SIG-M5 treated with dmso at 0.1 percent for 504 hours (cell line): ENCODE results near the gene TRABD.

Source experiments
- DNase-seq: peaks from one replicate; lab custom pipeline; 2025; ENCODE audit not compliant: unreplicated experiment; lab: John Stamatoyannopoulos, UW

Gene TRABD

GRCh38 chr22:50173983-50174355, 11.7 kb upstream of the TRABD start:
- DNase-seq, result no peak

- DNase-seq, result no peak
These were observed 11.1 kb upstream of the TRABD start for GRCh38 chr22:50174382-50175190.

DNA sequence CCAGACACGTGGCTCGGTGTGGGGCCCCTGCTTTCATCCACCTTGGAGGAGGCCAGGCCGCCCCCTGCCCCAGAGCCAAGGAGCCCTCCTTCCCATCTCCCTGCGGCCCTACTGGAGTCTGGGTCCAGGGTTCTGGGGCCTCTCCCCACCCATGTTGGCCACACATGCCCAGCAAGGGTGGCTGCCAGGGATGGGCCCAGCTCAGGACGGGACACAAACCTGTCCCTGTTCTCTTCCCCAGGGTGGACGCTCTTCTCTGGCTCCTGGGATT, 10.6 kb upstream of the TRABD start:
- DNase-seq, result no peak

DNA sequence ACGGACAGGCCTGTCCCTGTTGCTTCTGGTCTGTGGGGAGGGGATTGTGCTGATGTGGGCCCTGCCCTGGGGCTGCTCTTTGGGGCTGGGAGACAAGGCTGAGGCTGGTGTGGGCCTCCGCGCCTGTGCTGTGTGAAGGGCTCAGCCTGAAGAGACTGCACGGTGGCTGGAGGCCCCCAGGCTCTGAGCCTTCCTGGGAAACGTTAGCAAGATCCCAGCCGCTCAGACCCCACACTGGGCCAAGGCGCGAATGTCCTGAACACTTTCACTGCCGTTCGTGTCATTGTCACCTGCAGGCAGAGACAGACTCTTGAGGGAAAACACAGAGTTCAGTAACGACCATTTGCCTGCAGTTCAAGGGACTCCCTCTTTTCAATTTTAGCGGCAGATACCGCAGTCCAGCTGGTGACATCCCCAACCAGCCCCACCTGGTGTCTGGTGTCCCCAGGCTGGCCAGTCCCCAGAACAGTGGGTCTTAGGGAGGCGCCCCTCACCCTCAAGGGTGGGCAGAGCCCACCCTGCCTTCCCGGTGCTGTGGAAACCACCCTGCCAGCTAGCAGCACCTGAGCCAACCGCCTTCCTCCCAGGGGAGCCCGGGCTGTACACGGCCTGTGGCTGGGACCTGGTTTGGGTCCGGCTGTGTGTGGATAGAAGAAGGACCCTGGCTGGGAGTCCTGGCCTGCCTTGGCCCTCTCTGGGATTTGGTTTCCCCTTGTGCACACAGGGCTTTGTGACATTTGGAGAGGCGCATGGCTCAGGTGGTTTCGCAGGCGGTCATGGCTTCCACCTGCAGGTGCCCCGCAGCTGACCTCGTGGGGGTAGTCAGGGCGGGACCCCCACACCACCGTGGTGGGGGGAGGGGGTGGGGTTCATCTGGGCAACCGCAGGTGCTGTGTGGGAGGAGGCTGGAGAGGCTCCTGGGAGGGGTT, 9.5 kb upstream of the TRABD start:
- DNase-seq, result no peak

DNA sequence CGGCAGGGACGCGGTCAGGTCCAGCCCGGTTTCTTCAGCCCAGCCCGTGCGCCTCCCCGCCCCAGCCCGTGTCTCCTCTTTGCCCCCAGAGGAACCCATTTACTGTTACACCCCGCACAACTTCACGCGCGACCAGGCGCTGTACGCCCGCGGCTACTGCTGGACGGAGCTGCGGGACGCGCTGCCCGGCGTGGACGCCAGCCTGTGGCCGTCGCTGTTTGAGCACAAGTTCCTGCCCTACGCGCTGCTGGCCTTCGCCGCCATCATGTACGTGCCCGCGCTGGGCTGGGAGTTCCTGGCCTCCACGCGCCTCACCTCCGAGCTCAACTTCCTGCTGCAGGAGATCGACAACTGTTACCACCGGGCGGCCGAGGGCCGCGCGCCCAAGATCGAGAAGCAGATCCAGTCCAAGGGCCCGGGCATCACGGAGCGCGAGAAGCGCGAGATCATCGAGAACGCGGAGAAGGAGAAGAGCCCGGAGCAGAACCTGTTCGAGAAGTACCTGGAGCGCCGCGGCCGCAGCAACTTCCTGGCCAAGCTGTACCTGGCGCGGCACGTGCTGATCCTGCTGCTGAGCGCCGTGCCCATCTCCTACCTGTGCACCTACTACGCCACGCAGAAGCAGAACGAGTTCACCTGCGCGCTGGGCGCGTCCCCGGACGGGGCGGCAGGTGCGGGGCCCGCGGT, 8.7 kb upstream of the TRABD start:
- no peak for DNase-seq

DNA sequence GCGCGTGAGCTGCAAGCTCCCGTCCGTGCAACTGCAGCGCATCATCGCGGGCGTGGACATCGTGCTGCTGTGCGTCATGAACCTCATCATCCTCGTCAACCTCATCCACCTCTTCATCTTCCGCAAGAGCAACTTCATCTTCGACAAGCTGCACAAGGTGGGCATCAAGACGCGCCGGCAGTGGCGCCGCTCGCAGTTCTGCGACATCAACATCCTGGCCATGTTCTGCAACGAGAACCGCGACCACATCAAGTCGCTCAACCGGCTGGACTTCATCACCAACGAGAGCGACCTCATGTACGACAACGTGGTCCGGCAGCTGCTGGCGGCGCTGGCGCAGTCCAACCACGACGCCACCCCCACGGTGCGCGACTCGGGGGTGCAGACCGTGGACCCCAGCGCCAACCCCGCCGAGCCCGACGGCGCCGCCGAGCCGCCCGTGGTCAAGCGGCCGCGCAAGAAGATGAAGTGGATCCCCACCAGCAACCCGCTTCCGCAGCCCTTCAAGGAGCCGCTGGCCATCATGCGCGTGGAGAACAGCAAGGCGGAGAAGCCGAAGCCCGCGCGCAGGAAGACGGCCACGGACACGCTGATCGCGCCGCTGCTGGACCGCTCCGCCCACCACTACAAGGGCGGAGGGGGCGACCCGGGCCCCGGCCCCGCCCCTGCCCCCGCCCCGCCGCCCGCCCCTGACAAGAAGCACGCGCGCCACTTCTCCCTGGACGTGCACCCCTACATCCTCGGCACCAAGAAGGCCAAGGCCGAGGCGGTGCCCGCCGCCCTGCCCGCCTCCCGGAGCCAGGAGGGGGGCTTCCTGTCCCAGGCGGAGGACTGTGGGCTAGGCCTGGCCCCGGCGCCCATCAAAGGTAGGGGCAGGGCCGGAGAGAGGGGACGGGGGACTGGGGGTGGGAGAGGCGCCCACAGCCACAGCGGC, 7.9 kb upstream of the TRABD start:
- no peak for DNase-seq

DNA sequence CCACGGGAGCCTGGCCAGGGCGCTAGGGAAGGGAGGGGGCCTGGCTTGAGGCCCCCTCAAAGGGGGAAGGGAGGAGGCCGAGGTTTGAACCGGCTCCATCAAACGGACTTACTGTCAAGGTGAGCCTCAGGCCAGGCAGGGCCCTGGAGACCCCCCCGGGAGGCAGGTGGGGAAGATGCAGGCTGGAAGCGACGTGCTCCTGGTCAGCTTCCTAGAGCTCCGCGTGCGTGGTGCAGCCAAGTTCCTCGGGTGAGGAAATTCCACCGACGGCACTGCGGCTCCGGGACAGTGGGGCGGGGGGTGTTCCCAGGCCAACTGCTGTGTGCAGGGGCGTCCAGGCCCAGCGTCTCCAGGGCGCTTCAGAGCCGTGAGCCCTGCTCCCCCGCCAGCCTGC, 7.2 kb upstream of the TRABD start:
- no peak for DNase-seq

GRCh38 chr22:50178871-50179869, 6.5 kb upstream of the TRABD start:
- DNase-seq, result no peak

DNA sequence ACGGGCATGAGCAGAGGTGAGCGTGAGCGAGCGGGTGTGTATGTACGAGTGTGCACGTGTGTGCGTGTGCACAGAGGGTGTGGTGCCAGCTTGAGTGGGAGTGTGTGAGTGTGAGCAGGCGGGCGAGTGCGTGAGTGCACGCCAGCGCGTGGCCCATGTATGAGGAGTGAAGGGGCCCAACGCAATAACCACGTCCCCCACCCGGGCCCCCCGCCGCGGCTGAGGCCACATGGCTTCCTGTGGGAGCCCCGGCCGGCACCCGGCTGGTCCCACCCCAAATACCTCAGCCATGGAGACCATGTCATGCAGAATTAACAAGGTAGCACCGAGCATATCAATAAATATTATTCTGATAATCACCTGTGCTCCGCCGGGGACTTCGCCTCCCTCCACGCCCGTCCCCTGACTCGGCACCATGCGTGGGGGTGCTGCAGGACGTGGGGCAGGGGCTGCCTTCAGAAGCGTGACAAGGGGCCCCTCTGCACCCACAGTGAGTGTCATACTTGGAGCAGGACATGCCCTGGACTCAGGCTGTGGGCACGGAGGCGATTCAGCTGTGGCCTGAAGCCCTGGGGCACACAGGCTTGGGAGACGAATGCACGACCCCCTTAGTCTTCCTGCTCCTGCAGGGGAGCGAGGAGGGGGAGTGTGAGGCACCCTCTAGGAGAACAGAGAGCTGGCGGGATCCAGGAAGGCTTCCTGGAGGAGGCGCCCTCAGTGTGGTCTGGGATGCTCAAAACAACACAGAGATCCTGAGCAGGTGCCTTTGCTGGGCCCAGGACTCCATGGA, 5.6 kb upstream of the TRABD start:
- DNase-seq, result no peak

GRCh38 chr22:50180727-50181521, 4.8 kb upstream of the TRABD start:
- no peak for DNase-seq

DNA sequence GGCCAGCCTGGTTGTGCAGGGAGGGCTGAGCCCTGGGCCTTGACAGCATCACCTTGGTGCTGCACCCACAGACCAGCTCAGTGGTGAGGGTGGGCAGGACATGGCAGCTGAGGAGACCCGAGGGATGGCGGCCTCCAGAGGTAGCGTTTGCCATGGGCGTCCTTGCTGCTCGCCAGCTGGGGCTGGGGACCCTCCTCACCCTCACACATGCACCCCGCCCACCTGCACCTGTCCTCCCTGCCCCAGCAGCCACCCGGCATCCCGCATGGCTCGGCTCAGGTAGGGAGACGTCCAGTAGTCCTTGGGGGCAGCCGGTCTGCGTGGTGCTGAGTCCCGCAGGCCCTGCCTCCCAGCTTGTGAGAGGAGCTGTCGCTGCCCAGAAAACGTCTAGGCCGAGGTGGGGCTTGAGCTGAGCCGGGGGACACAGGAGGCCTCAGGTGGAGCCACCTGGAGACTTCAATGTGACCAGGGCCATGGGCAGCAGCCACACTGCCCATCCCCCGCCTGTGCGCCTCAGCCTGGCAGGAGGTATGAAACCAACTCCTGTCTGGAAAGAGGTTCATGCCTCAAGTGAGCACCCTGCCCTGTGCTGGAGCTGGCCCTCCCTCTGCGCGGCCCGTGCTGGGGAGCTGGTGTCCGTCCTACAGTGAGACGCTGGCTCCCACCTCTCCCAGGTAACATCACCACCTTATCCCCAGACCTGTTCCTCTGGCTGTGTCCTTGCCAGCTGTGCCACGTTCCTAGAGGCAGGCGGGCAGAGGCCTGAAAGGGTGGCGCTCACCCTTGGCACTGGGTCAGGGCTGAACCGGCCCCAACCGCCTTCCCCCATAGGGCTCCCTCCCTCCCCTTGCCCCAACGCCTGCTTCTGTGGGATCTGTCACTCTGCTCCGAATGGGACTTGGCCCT, 3.3 kb upstream of the TRABD start:
- DNase-seq, result no peak

GRCh38 chr22:50183141-50183971, 2.4 kb upstream of the TRABD start:
- DNase-seq, result no peak

GRCh38 chr22:50184004-50184901, 1.5 kb upstream of the TRABD start:
- no peak for DNase-seq

DNA sequence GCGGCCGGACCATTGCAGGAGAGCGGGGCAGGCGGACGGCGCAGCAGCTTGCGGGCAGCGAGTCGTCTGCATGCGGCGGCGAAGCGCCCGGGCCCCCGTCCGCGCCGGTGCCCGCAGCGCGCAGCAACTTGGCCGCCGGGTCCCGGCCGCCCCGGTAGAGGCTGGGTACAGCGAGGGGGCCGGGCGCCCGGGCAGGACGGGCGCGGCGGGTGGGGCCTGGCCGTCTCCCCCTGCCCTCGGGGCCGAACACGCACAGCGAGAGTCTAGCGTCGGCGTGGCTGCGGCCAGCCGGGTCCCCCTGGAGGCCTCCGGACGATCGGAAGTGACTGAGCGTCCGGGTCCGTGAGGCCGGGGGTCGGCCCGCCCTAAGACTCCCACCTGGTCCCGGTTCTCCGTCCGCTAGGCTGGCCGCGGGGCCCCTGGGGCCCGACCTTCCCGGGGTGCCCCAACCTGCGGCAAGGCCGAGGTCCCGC, 775 bp upstream of the TRABD start:
- no peak for DNase-seq

DNA sequence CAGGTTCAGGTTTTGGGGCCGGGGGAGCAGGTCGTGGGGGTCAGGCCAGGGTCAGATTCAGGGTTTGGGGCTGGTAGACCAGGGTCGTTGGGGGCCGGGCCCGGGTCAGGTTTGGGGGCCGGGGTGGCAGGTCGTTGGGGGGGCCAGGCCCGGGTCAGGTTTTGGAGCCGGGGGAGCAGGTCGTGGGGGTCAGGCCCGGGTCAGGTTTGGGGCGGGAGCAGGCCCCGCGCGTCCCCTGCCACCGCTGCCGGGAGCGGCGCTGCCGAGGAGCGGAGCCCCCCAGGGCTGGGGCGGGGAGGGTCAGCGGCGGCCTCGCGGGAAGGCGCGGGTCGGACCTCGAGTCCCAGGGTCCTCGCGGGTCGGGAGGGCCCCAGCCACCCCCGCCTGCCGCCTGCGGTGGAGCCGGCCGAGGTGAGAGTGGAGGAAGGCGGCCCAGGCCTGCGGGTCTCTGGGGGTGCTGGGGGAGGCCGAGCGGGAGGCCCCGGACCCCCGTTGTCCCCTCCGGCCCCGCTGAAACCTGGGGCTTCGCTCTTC, 535 bp downstream of the TRABD start:
- no peak for DNase-seq
